Keratinocyte (primary cell): Measurements from ENCODE around the gene HOMER1.

Experiments used
- EZH2 ChIP-seq: IDR thresholded peaks from one replicate; pipeline ENCODE4 v1.6.1; 2012; ENCODE audit warnings: inconsistent platforms, mild to moderate bottlenecking, low read length, moderate library complexity
- TF ChIP-seq, protein P1 (sequence below), 3 experiments: IDR thresholded peaks in 1 of 3; conservative IDR thresholded peaks in 1 of 3; optimal IDR thresholded peaks in 1 of 3; 2 replicates in 2 of 3; 3 replicates in 1 of 3; pipeline versions ENCODE3 to v1.5.1; 2011; ENCODE audit warnings: low read length in 3 of 3, mild to moderate bottlenecking in 3 of 3, moderate library complexity in 2 of 3, control low read depth in 1 of 3, inconsistent platforms in 1 of 3; ENCODE audit not compliant: insufficient read depth in 2 of 3; ENCODE audit errors: extremely low read depth in 1 of 3

DNA sequence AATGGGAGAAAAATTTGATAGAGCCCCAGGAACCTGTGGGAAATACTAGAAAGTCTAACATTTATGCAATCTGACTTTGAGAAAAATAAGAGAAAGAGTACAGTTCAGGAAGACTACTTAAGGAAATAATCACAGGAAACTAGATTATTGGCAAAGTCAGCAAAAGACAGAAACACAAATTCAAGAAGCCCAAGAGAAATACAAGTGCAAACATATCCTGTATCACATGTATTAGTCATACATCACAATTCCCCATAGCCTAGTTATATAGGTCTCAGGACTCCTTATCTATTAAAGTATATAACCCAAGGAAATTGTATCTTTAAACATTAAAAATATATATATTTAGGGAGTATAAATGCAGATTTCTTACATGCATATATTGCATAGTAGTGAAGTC, 100.8 kb downstream of the HOMER1 start:
- TF ChIP-seq, protein P1, sequence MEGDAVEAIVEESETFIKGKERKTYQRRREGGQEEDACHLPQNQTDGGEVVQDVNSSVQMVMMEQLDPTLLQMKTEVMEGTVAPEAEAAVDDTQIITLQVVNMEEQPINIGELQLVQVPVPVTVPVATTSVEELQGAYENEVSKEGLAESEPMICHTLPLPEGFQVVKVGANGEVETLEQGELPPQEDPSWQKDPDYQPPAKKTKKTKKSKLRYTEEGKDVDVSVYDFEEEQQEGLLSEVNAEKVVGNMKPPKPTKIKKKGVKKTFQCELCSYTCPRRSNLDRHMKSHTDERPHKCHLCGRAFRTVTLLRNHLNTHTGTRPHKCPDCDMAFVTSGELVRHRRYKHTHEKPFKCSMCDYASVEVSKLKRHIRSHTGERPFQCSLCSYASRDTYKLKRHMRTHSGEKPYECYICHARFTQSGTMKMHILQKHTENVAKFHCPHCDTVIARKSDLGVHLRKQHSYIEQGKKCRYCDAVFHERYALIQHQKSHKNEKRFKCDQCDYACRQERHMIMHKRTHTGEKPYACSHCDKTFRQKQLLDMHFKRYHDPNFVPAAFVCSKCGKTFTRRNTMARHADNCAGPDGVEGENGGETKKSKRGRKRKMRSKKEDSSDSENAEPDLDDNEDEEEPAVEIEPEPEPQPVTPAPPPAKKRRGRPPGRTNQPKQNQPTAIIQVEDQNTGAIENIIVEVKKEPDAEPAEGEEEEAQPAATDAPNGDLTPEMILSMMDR (optimal IDR thresholded peaks at IDR 0.05 in 1 of 3, IDR thresholded peaks at IDR 0.05 in 1 of 3, conservative IDR thresholded peaks at IDR 0.05 in 1 of 3; ENCODE audit: extremely low read depth in 1 of 3, insufficient read depth in 2 of 3, low read length in 3 of 3), result no peak
- no peak for TF ChIP-seq EZH2
